NCI-H2029 treated with DMSO at 0.1 percent for 48 hours (cell line): ENCODE results near the gene LAIR1.
"Not testable (repeated sequence)": the region's sequence is repeated elsewhere in the genome, so short reads cannot be mapped to it uniquely, and the experiment has no call there.

Source experiments
- DNase-seq: peaks from one replicate; lab custom pipeline; 2025; lab: John Stamatoyannopoulos, UW

LAIR1 gene

DNA sequence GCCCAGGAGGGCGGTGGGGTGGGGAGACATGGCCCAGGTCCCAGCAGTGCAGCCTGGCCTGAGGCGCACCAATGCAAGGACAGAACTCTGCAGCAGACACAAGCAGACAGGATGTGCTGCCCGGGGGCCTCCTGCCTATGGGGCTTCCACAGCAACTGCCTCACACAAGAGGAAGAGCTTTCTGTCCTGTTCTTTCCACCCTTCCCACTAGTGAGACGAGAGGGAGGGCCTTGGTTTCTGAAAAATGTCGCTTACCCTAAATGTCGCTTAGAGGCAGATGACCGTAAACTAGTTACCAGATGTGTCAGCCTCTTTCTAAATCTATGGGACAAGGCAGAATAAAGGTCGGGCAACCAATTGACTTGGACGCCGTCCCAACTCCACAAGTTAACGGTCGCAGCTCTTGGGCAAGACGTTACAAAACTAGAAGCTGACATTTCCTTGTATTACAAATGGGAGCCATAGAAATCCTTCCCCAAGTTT lies at the start of gene LAIR1:
Gene LAIR1 (minus strand): TSS at position 157 of the 483 bp plus-strand sequence. CDS start 127 bp downstream, at position 30.
- DNase-seq: no peak

DNA sequence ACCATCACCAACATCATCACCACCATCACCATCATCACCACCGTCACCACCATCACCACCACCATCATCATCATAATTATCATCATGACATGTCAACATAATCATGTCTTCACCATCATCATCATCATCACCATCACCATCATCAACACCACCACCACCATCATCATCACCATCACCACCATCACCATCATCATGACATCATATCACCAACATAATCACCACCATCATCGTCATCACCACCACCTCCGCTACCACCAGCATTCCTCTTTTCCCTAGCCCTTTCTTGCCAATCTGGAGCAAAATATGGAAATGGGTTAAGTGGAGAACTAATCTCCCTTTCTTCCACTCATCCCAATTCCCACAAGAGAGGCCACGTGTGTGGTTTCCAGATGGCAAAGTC lies 49.4 kb upstream of the LAIR1 start:
- no peak for DNase-seq

DNA sequence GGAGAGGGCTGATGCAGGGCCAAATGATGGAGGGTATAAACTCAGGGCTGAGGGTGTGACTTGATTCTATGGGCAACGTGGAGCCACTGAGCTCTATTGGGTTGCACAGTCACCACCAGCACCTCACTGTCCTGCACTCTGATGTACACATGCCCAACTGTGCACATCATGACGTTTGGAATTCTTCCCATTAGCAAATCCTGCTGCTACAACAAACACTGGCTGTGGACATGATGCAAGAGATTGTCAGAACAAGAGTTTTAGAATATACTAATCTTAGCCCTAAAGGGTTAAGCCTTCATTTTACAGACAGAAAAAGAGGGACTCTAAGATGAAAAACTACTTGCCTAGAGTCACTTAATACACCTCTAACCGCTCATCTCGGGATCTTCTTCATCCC lies 48.1 kb upstream of the LAIR1 start:
- DNase-seq: no peak

- DNase-seq: no peak
Observed at GRCh38 chr19:54411033-54411432, 46.3 kb upstream of the LAIR1 start.

DNA sequence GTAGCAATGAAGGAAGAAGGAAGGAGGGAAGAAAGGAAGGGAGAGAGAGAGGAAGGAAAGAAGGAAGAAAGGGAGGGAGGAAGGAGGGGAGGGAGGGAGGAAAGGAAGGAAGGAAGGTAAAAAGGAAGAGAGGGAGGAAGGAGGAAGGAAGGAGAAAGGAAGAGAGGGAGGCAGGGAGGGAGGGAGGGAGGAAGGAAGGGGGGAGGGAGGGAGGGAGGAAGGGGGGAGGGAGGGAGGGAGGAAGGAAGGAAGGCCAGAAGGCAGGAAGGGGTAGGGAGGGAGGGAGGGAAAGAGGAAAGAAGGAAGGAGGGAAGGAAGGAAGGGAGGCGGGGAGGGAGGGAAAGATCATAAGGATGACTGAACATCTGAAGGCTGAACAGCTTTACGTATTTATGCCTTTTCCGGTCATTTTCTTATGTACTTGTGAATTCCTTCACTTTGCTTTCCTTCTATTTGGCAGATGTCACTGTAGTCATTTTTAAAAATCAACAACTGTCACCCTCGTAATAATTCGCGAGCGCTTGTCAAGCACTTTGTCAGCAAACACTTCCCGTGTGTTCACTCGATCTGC lies 43.8 kb upstream of the LAIR1 start:
- DNase-seq: no peak

GRCh38 chr19:54407780-54408179 lies 43.0 kb upstream of the LAIR1 start:
- DNase-seq: no peak

DNA sequence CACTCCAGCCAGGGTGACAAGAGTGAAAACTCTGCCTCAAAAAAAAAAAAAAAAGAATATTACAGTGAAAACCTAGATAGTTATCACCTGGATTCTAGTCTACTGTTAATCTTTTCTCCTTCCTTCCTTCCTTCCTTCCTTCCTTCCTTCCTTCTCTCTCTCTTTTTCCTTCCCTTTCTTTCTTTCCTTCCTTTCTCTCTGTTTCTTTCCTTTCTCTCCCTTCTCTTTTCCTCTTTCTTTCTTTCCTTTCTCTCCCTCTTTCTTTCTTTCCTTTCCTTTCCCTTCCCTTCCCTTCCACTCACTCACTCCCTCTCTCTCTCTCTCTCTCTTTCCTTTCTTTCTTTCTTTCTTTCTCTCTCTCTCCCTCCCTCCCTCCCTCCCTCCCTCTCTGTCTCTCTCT lies 40.9 kb upstream of the LAIR1 start:
- DNase-seq: no peak

GRCh38 chr19:54403054-54403453 lies 38.3 kb upstream of the LAIR1 start:
- DNase-seq: no peak

GRCh38 chr19:54400913-54401312 lies 36.2 kb upstream of the LAIR1 start:
- no peak for DNase-seq

GRCh38 chr19:54399189-54399588 lies 34.5 kb upstream of the LAIR1 start:
- no peak for DNase-seq

- DNase-seq: no peak
Observed at GRCh38 chr19:54395685-54396084, 31.0 kb upstream of the LAIR1 start.

- no peak for DNase-seq
Observed at GRCh38 chr19:54393381-54393780, 28.6 kb upstream of the LAIR1 start.

- no peak for DNase-seq
Observed at GRCh38 chr19:54392105-54392504, 27.4 kb upstream of the LAIR1 start.

- DNase-seq: no peak
Observed at GRCh38 chr19:54391589-54392061, 26.9 kb upstream of the LAIR1 start.

DNA sequence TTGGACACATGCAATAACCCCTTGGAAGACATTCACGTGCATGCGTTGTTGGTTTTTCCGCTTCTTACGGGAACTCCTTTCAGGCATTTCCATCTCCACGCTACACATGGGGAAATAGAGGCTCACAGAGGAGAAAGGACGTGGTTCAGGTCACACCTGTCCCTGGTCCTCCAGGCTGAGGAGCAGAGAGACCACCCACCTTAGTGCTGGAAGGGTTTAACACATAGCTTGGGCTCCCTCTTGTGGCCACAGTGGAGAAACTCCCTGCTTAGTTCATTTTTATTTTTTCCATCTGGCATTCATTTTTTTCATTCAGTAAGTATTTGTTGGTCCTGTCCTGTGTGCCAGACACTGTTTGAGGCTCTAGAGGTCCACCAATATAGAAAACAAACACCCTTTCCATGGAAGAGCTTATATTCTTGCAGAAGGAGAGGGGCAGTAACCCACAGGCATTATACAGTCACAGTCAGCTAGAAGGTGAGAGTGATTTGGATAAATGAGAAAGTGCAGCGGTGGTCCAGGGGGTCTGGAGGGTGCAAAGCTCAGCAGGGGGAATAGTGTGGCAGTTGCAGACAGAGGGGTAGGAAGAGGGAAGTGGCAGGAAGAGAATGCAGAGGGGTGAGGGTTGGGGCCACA lies 26.3 kb upstream of the LAIR1 start:
- no peak for DNase-seq

DNA sequence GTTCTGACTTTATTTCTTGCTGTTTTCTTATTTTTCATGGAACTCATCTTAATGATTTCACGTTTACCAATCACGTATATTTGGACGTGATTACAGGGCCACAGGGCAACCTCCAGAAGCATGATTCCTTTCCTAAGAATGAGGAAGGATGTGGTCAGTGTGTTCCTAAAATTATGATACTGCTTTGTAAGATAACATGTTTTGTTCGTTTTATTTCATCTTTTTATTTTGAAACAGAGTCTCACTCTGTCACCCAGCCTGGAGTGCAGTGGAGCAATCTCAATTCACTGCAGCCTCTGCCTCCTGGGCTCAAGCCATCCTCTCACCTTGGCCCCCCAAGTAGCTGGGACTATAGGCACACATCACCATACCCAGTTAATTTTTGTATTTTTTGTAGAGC lies 24.8 kb upstream of the LAIR1 start:
- DNase-seq: no peak

GRCh38 chr19:54388802-54389139 lies 24.0 kb upstream of the LAIR1 start:
- no peak for DNase-seq

- no peak for DNase-seq
Observed at GRCh38 chr19:54387991-54388801, 23.5 kb upstream of the LAIR1 start.

- DNase-seq: no peak
Observed at GRCh38 chr19:54383330-54383729, 18.6 kb upstream of the LAIR1 start.

DNA sequence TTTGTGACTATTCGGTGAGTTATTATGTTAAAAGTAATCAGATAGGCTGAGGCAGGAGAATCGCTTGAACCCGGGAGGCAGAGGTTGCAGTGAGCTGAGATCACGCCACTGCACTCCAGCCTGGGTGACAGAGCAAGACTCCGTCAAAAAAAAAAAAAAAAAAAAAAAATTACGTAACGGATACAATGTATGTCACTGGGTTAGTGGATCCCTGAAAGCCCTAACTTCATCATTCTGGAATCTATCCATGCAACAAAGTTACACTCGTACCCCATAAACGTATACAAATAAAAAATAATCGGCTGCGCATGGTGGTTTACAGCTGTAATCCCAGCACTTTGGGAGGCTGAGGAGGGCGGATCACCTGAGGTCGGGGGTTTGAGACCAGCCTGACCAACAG lies 17.3 kb upstream of the LAIR1 start:
- DNase-seq: not testable (repeated sequence)

GRCh38 chr19:54380897-54381296 lies 16.2 kb upstream of the LAIR1 start:
- DNase-seq: no peak

- no peak for DNase-seq
Observed at GRCh38 chr19:54379187-54379678, 14.5 kb upstream of the LAIR1 start.
